ENCODE measurements around the gene PDPK1.
A peak's percentile ranks its signal among the peaks of the same experiment; 100 is the strongest.
"Not testable (repeated sequence)": the region's sequence is repeated elsewhere in the genome, so short reads cannot be mapped to it uniquely, and the experiment has no call there.

The PDPK1 gene

GRCh38 chr16:2550283-2550878 lies 12.6 kb downstream of the PDPK1 start:
- DNase-seq: not testable (repeated sequence)

GRCh38 chr16:2551420-2551889 lies 13.6 kb downstream of the PDPK1 start:
- not testable (repeated sequence) for DNase-seq

GRCh38 chr16:2554709-2555425 lies 17.0 kb downstream of the PDPK1 start:
- DNase-seq: not testable (repeated sequence)

DNA sequence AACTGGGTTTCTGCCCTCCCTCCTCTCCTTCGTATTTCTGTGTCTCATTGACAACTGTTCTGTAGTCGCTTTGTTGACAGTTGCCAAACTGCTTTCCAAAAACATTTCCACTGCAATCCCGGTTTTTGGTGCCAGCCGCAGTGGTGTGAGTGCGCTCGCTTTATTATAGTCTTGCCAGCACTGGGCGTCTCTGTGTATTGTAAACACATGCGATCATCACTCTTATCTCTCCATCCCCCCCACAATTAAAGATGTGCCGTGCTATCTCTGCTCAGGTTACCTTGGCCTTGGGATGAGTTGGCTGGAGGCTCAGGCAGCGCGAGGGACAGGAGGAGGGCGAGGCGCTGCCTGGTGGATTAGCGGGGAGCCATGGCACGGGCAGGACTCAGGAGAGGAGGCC lies 19.3 kb downstream of the PDPK1 start:
- not testable (repeated sequence) for DNase-seq

DNA sequence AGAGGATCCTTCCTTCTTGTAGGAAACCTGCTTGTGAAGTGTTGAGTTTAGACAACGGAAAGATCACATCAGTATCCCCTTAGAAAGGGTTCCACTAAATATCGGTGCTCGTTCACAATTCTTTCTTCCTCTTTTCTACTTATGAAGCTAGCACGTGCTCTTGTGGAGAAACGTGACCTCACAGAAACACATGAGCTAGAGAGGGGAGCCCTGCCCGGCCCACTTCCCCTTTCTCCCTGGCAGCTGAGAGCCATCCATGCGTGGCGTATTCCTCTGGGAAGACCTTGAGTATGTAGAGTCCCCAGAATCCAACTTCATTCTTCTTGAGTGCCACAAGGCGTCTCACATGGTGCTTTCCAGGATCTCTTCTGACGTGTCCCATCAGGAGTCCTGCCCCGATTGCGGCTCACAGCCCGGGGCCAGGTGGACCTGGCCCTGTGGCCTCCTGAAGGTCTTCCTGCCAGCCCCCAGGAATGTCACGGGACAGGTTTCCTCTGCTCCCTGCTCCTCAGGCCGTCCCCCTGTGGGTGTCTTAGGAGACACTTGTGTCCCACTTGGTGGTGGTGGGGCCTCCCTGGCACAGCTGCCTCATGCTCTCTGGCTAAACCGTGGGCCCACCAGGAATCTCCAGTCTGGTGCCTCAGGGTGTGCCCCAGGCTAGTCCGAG lies 22.4 kb downstream of the PDPK1 start:
- DNase-seq: not testable (repeated sequence)

DNA sequence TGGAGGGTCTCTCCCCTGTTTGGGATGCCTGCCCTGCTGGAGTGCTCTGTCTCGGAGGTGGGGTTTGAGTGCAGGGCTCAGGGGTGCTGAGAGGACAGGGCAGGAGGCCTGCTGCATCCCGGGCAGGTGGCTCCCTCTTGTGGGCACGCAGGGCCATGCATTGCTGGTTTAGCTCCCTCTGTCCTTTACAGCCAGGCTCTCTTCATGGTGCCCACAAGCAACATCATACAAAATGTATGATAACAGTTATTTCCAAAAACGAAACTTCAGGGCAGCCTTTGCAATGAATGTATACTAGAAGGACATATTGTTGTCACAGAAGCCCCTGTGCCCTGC lies 22.9 kb downstream of the PDPK1 start:
- peak; percentile 45 for DNase-seq

DNA sequence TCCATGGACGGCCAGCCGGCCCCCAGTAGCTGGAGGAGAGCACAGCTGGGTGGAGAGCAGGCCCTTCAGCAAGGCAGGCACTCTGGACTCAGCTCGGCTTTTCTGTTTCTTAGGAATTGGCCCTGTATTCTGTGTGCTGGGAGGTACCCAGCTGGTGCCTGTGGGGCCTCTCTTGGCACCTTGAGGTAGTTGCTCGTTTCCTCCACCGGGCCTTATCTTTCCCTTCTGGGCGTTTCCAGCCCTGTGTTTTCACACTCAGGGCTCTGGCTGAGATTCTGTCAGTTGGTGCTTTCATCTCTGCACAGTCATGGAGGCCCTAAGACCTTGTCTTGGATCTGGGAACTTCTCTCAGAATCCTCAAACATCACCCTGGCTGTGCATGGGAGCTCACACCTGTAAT lies 29.7 kb downstream of the PDPK1 start:
- not testable (repeated sequence) for DNase-seq

GRCh38 chr16:2568573-2568972 lies 30.8 kb downstream of the PDPK1 start:
- DNase-seq: not testable (repeated sequence)

GRCh38 chr16:2572704-2573103 lies 34.9 kb downstream of the PDPK1 start:
- DNase-seq: not testable (repeated sequence)

DNA sequence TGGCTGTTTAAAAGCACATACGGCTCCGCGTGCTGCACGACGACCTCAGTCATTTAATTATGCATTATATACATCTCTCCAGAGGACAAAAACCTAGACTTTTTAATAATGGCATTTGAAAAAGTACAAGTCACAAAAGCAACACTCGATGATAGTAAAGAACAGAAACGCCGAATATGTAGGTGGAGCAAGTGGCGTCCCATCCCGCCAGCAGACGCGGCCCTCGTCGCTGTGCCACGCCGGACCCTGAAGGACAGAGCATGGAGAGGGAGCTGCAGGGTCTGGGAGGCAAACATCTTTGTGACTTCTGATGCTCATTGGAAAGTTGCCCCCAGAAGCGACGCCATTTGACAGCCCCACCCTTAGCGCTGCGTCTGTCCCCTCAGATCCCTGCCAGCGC lies 38.0 kb downstream of the PDPK1 start:
- not testable (repeated sequence) for DNase-seq

DNA sequence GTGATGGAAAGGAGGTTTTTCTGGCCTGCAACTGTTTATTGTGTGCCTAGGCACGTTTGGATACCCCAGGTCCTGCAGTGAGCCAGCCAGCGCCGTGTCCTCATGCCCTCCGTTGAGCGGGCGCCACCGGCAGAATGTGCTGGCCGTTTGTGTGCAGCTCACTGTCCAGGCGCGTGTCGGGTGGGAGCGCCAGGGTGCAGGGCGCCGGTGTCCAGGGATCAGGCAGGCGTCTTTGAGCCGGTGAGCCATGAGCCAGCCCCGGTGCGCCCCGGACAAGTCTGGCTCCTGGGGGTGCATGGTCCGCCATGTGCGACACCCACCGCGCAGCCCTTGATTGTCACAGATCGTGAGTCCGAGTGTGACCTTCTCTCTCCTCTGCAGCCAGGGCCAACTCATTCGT lies 39.2 kb downstream of the PDPK1 start:
- not testable (repeated sequence) for DNase-seq

DNA sequence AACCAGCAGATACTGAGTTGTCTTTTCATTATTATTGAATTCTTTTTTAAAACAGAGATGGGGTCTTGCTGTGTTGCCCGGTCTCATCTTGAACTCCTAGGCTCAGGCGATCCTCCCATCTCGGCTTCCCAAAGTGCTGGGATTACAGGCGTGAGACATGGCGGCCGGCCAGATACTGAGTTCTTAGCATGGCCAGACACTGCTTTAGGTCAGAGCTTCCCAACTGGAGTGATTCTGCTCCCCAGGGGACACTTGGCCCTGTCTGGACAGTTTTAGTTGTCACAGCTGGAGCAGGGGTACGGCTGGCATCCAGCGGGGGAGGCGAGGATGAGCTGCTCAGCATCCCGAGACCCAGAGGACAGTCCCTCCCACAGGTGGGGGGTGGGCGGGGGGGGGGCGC lies 41.1 kb downstream of the PDPK1 start:
- DNase-seq: not testable (repeated sequence)

DNA sequence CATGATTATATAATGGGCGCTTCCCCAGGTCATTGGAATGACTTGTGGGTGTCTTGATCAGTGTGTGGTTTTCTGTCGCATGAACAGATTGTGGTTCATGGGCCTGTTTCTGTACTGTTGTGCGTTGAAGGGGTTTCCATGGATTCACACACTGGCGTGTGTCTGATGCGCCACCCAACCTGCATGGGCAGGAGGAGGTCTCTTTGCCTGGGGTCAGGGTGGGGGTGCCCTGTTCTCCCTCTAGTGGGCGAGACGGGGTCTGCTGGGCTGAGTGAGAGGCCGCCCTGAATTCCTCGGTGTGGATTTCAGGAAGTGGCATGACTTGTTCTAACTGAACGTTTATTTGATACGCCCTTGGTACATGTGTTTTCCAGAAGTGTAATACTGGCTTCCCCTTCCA lies 42.3 kb downstream of the PDPK1 start:
- not testable (repeated sequence) for DNase-seq

GRCh38 chr16:2580818-2581217 lies 43.0 kb downstream of the PDPK1 start:
- not testable (repeated sequence) for DNase-seq

GRCh38 chr16:2584729-2585650 lies 47.2 kb downstream of the PDPK1 start:
- no peak for DNase-seq

- no peak for DNase-seq
Observed at GRCh38 chr16:2585651-2586081, 47.8 kb downstream of the PDPK1 start.

GRCh38 chr16:2586241-2586640 lies 48.4 kb downstream of the PDPK1 start:
- no peak for DNase-seq

DNA sequence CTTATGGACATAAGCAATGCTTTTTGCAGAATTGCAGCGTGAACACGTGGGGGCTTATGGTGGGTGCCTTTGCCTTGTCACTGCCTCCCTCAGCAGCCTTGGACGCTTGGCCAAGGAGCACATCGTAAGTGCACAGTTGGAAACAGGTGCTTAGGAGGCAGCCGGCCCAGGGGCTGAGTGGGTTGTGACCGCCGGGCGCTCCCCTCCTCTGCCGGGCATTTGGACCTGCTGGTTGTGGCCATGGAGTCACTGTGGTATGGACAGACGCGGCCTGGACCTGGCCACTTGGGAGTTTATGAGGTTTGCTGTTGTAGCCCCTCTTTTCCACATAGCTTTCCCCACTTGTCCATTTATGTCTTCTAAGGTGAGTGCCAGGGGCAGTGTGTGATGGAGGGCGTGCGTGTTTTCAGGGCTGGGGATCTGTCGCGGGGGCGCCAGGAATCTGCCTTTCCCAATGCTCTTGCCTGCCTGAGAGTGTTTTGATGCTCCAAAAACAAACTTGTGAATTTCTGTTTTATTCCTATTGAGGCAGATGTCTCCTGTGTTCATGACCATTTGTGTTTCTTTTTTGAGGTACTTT lies 49.2 kb downstream of the PDPK1 start:
- DNase-seq: no peak

DNA sequence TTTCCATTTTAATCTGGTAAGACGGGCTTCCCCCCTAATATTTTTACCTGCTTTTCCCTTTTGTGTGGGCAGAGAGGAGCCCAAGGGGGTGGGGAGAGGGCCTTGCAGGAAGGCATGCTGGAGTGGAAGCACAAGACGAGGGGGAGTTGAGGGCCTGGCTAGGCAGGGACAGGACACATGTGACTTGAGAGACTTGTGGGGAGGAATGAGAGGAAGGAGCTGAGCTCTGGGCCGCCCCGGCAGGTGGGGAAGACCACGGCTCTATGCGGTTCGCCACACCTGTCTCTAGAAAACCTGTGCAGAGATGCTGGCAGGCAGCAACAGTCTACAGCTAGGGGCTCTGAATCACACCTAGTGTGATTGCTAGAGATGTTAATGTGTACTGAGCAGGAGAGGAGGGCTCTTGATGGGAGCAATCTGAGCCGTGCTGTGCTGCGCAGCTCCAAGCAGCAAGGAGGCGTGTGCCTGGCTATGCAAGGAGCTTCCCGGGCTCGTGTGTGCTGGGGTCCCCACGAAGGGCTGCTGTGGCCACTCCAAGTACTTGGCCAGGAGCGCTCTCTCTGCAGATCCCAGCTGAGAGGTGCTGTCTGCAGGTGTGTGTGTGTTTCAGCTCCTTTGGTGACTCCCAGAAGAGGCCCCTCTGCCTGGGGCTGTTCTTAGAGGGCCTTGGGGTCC lies 50.2 kb downstream of the PDPK1 start:
- DNase-seq: no peak

DNA sequence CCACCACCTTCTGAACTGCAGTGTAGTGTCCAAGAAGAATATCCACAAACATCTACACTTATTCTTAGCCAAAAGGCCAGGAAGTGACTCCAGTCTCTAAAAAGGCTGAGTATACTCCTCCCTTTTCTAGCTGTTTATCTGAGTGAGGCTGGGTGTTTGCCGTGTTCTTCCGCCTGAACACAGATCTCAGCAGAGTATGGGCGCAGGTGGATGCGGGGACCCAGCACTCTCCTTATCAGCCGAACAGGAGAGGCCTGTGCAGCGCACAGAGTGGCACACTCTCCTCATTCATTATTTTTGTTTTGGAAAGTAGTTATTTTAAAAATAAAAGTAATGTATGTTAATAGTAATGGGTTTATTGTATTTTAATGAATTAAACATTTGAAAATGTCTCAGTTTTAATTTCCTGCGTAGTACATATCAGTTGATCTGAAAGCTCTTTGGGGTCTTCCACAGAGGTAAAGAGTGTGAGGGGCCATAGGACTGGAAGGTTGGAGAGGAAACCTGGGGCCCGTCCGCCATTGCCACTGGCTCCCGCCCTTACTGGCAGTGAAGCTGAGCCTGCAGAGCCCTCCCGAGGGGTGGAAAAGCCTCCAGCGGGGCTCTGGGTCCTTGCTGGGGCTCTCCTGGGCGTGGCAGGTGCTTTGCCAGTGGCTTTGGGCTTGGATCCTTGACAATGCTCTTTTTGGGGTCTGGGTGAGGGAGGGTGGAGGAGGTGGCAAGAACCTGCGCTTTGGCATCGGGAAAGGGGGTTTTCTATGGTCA lies 53.8 kb downstream of the PDPK1 start:
- DNase-seq: no peak

DNA sequence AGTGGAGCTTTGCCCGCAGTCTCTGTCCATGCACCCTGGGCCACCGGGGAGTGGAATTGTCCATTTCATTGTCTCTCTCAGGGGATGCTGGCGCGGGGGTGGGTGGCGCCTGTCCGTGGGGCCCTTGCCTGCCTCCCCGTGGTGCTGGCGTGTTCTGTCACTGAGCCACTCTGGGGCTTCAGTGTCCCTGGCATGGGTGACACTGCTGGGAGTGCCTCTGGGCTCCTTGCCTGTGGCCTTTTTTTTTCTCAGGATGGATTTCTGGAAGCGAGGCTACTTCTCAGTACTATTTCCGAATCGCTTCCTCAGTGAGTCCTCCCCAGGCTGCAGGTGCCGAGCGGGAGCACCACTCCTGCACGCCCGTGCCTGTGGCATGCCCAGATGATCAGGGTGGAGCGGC lies 55.0 kb downstream of the PDPK1 start:
- DNase-seq: no peak

All from activated effector memory CD4-positive, alpha-beta T cell treated with Interleukin-2 at 50 U/mL for 16 hours (primary cell).